ENCODE data around the gene SCAF4. TPM values are rescaled to one million over a fixed set of nuclear protein-coding genes. Genes with fewer than 3 reads are reported as not detected.

SCAF4 gene
- total and polyA plus RNA-seq, 2 of the 8 experiments (the other 6 are each of a cell fraction or from before 2014, with no cell fraction given) = 28.9 to 55.1 TPM

DNA sequence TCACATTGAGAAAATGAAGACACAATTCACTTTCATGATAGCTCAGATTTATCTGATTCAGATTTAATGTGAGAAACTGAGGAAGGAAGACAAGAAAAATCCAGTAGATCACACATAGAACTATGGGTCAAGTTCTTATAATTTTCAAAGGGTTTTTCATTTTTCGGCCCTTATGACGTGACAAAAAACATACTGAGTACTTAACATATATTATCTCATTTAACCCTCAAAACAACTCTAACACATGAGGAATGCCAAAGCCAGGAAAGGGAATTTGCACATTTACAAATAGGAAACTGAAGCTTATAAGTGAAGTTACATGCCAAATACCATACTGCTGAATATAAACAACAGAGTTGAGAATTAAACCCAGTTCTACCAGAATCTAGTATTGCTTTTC, 44.8 kb downstream of the SCAF4 start:
- Histone ChIP-seq H3K23ac (ENCODE audit: insufficient read length) (no peak overlapping the region), H2AFZ (ENCODE audit: low read length) (no peak overlapping the region), H2BK15ac (ENCODE audit: low read length) (no peak overlapping the region), H4K91ac (replicated peaks; ENCODE audit: insufficient read length, low read length) (no peak overlapping the region), H3K9me3 (ENCODE audit: insufficient read depth in 2 of 2, low read depth in 1 of 2, low read length in 1 of 2) (no peaks in the 10 kb centered on the region), H3K79me1 (ENCODE audit: low read depth, low read length) (no peaks in the 10 kb centered on the region; the same call in 1 of the 2 replicates), H4K8ac (ENCODE audit: extremely low read depth, insufficient read depth, low read length) (no peak overlapping the region), H3K36me3 (ENCODE audit: control insufficient read depth in 2 of 4, insufficient read depth in 4 of 4, low read length in 3 of 4) (peaks cover 33 to 90% (median 78%) of the 10 kb centered on the region in 4 experiments), H2AK5ac (ENCODE audit: low read depth, low read length) (no peak overlapping the region), H3K9ac (replicated peaks in 1 of 4; ENCODE audit: extremely low read depth in 1 of 4, low read depth in 3 of 4, low read length in 3 of 4) (no peak overlapping the region), H3K79me2 (ENCODE audit: control insufficient read depth in 1 of 2, insufficient read depth in 2 of 2, low read length in 2 of 2) (peaks cover 0 to 3% of the 10 kb centered on the region in 2 experiments; a peak in 1 of 4 replicates), H3K23me2 (ENCODE audit: low read depth, low read length) (no peaks in the 10 kb centered on the region; the same call in 1 of the 2 replicates), H3K14ac (ENCODE audit: insufficient read length) (no peak overlapping the region), H3K4me2 (ENCODE audit: insufficient read depth in 1 of 2, low read depth in 2 of 2, low read length in 2 of 2) (no peak overlapping the region), H2BK5ac (ENCODE audit: low read depth, low read length) (no peak overlapping the region), H3K4ac (replicated peaks; ENCODE audit: insufficient read length, low read depth, low read length) (no peak overlapping the region), H3K27me3 (replicated peaks in 1 of 4; ENCODE audit: control insufficient read depth in 3 of 4, extremely low read depth in 1 of 4, insufficient read depth in 3 of 4, low read length in 3 of 4) (no peaks in the 10 kb centered on the region), H2BK20ac (ENCODE audit: low read length) (no peak overlapping the region), H2BK12ac (ENCODE audit: low read depth, low read length) (no peak overlapping the region), H3K4me1 (replicated peaks in 1 of 4; ENCODE audit: control insufficient read depth in 3 of 4, insufficient read depth in 4 of 4, low read length in 3 of 4) (no peaks in the 10 kb centered on the region), H3K18ac (ENCODE audit: extremely low read depth, low read length) (no peak overlapping the region), H3K27ac (ENCODE audit: low read depth, low read length) (no peak overlapping the region), H4K5ac (ENCODE audit: insufficient read length, low read depth, low read length) (no peak overlapping the region), H3K4me3 (ENCODE audit: extremely low read depth in 1 of 4, insufficient read depth in 2 of 4, low read depth in 3 of 4, low read length in 4 of 4) (no peak overlapping the region), H2BK120ac (replicated peaks; ENCODE audit: low read depth, low read length) (no peak overlapping the region), H3K56ac (replicated peaks; ENCODE audit: insufficient read length, low read depth, low read length) (no peak overlapping the region), H4K20me1 (replicated peaks in 1 of 2; ENCODE audit: control insufficient read depth in 1 of 2, insufficient read depth in 2 of 2, low read length in 2 of 2) (peaks cover 2% of the 10 kb centered on the region in 2 experiments)
- DNase-seq (ENCODE audit: low read depth in 1 of 2, low spot score in 2 of 2) (no peak), FAIRE-seq (no peak)
- 90% methylated on average over 2 of the region's 2 CpGs; no CpG with 5 or more reads in 1 of the 2 experiments for WGBS, 2 experiments (ENCODE audit: extremely low coverage in 1 of 2, insufficient coverage in 1 of 2, insufficient read length in 1 of 2, insufficient replicate concordance in 2 of 2, low coverage in 1 of 2, low lambda C conversion rate in 2 of 2, missing lambda C conversion rate in 1 of 2)
- TF ChIP-seq TCF12 (IDR thresholded peaks at IDR 0.05; ENCODE audit: low read depth, low read length) (no peak), ASH2L (IDR thresholded peaks at IDR 0.05; ENCODE audit: low read length) (no peak), KDM1A (IDR thresholded peaks at IDR 0.05; ENCODE audit: borderline replicate concordance, low read length) (no peak), SRF (IDR thresholded peaks at IDR 0.05; ENCODE audit: low read depth, low read length) (no peak)
- ChIA-PET CTCF (ENCODE audit: partially characterized antibody) (interaction anchor here (1.3 to 1.4 kb wide), 2 partner anchors 9 to 64 kb away, joined by 3 read pairs; no protein-coding TSS in a partner anchor), POLR2A (ENCODE audit: partially characterized antibody) (interaction anchor here (1.4 to 1.7 kb wide), 2 partner anchors 9 to 12 kb away, joined by 4 to 10 read pairs; no protein-coding TSS in a partner anchor)
